GM21786 (cell line): ENCODE results near the gene CENPQ.

Experiments used
- ATAC-seq: cut with Tn5 transposase; IDR thresholded peaks from one replicate; pipeline ENCODE4 v1.9.1; 2021; ENCODE audit not compliant: unreplicated experiment

CENPQ gene

DNA sequence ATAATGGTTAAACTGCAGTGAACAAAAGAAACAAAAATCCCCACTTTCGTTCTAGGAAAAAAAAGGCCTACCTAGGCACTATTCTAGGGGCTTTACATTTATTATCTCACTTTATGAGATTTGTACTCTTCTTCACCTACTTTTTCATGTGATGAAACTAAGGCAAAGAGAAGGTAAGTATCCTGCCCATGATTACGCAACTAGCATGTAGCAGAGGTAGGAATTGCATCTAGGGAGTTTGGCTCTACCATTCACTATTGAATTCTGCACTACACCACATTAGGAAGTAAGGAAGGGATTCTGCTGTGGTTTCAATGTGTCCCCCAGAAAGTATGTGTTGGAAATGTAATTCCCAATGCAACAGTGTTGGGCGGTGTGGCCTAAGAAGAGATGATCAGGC lies 75.9 kb downstream of the CENPQ start:
- ATAC-seq = no peak

- ATAC-seq = no peak
These were observed 77.4 kb downstream of the CENPQ start for GRCh38 chr6:49540614-49541013.

GRCh38 chr6:49541210-49541724 lies 78.1 kb downstream of the CENPQ start:
- ATAC-seq = no peak

DNA sequence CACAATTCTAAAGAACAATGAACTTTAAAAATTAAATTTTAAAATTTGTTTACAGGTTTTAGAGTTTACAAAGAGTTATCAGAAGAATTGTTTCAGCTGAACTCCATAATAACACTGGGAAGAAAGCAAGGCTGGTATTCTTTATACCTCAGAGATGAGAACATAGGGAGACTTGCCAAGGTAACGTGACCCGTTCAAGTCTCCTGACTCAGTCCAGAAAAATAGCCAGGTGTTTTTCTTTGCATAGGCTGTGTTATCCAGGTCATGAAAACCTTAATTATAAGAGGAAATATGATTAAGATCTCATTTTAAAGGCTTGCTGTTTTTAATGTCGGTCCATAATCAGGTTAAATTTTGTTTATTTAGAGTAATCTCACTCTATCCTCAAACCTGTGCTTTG lies 78.8 kb downstream of the CENPQ start:
- ATAC-seq = no peak
